WTC11 (cell line): ENCODE measurements around the gene PPP4R4. TPM values are rescaled to one million over a fixed set of nuclear protein-coding genes. Genes with fewer than 3 reads are reported as not detected.

Source experiments
- ATAC-seq: fragments of 200-7000 bp; cut with Tn5 transposase; 2 replicates; pipeline ENCODE4 v1.10.0; 2021; ENCODE audit warnings: mild to moderate bottlenecking, moderate library complexity
- CTCF ChIA-PET: fragments of 300-600 bp; sonication (Branson Sonifier 250); formaldehyde crosslinking; loops from one replicate; lab custom pipeline; 2021; ENCODE audit warnings: antibody characterized with exemption; lab: Charles Lee
- POLR2A ChIA-PET: fragments of 350-600 bp; sonication (Branson Sonifier 250); formaldehyde crosslinking; loops from one replicate; lab custom pipeline; 2021; ENCODE audit warnings: antibody characterized with exemption; lab: Charles Lee
- DNase-seq: peaks from one replicate; pipeline ENCODE4 v3.0.0; 2021; ENCODE audit warnings: low spot score
- H3K27ac Mint-ChIP-seq: 2 replicates; pipeline ENCODE4 v1.8.0; 2021; ENCODE audit warnings: mixed read lengths
- H3K27me3 Mint-ChIP-seq: 2 replicates; pipeline ENCODE4 v1.8.0; 2021; ENCODE audit warnings: low read depth, mild to moderate bottlenecking, moderate library complexity, mixed read lengths
- H3K36me3 Mint-ChIP-seq: 2 replicates; pipeline ENCODE4 v1.8.0; 2021; ENCODE audit warnings: mixed read lengths
- H3K4me1 Mint-ChIP-seq: 2 replicates; pipeline ENCODE4 v1.8.0; 2022; ENCODE audit warnings: mixed read lengths
- H3K4me3 Mint-ChIP-seq: 2 replicates; pipeline ENCODE4 v1.8.0; 2021; ENCODE audit warnings: mild to moderate bottlenecking, moderate library complexity, mixed read lengths
- H3K9me3 Mint-ChIP-seq: 2 replicates; pipeline ENCODE4 v1.8.0; 2021; ENCODE audit warnings: mixed read lengths
- ARID4B ChIP-seq: sonication (generic); formaldehyde crosslinking; IDR thresholded peaks from 2 replicates; pipeline ENCODE4 v1.8.0; 2023; ENCODE audit warnings: missing genetic modification reagents, mild to moderate bottlenecking, borderline replicate concordance
- CDX4 ChIP-seq: fragments of 250-450 bp; sonication (Bioruptor Pico); IDR thresholded peaks from 2 replicates; pipeline ENCODE4 v1.9.0; 2021; ENCODE audit warnings: moderate library complexity, mild to moderate bottlenecking, inconsistent platforms, borderline replicate concordance
- ERG ChIP-seq: fragments of 250-450 bp; sonication (Bioruptor Pico); IDR thresholded peaks from 2 replicates; pipeline ENCODE4 v1.8.0; 2021; ENCODE audit warnings: mild to moderate bottlenecking
- FOXP1 ChIP-seq: sonication (generic); formaldehyde crosslinking; IDR thresholded peaks from 2 replicates; pipeline ENCODE4 v1.8.0; 2022; ENCODE audit warnings: missing genetic modification reagents, mild to moderate bottlenecking, moderate library complexity, borderline replicate concordance
- MYBL2 ChIP-seq: sonication (generic); formaldehyde crosslinking; IDR thresholded peaks from 2 replicates; pipeline ENCODE4 v1.8.1; 2023; ENCODE audit warnings: mild to moderate bottlenecking, moderate library complexity, missing genetic modification reagents
- NFE2L1 ChIP-seq: sonication (generic); formaldehyde crosslinking; IDR thresholded peaks from 2 replicates; pipeline ENCODE4 v1.8.1; 2023; ENCODE audit warnings: missing genetic modification reagents
- PRDM15 ChIP-seq: sonication (generic); formaldehyde crosslinking; IDR thresholded peaks from 2 replicates; pipeline ENCODE4 v1.8.0; 2022; ENCODE audit warnings: missing genetic modification reagents
- TCF7 ChIP-seq: sonication (generic); formaldehyde crosslinking; IDR thresholded peaks from 2 replicates; pipeline ENCODE4 v1.8.0; 2022; ENCODE audit warnings: mild to moderate bottlenecking, low read depth, missing genetic modification reagents, moderate library complexity
- ZMAT4 ChIP-seq: fragments of 250-450 bp; sonication (Bioruptor Pico); IDR thresholded peaks from 2 replicates; pipeline ENCODE4 v1.9.0; 2021; ENCODE audit warnings: mild to moderate bottlenecking
- ZNF396 ChIP-seq: fragments of 250-450 bp; sonication (Bioruptor Pico); IDR thresholded peaks from 2 replicates; pipeline ENCODE4 v1.8.0; 2021; ENCODE audit warnings: mild to moderate bottlenecking, moderate library complexity, borderline replicate concordance
- ZNF423 ChIP-seq: fragments of 250-450 bp; sonication (Bioruptor Pico); IDR thresholded peaks from 2 replicates; pipeline ENCODE4 v2.1.2; 2022; ENCODE audit warnings: mild to moderate bottlenecking, moderate library complexity
- total RNA-seq: library from RNA; stranded (reverse); gene quantifications from 3 replicates; pipeline ENCODE4 v1.2.3, GENCODE V29; 2021

PPP4R4 gene
- total RNA-seq, 1 experiment from 2014 or later, result 9.6 TPM

- TF ChIP-seq PRDM15 (CRISPR knock-in tag), result no peak
- TF ChIP-seq MYBL2, result no peak
Observed at GRCh38 chr14:94126419-94126677, 47.8 kb upstream of the PPP4R4 start (continued).

GRCh38 chr14:94126800-94127199 is 47.3 kb upstream of the PPP4R4 start:
- CTCF ChIA-PET, result no interaction called here
- H3K27me3 Mint-ChIP-seq, result peaks cover 8% of the 10 kb centered on the region

More at GRCh38 chr14:94126800-94127199, 47.3 kb upstream of the PPP4R4 start:
- Mint-ChIP-seq H3K27ac (no peak overlapping the region), H3K4me1 (peaks cover 11% of the 10 kb centered on the region), H3K4me3 (no peak overlapping the region), H3K36me3 (no peaks in the 10 kb centered on the region), H3K9me3 (no peaks in the 10 kb centered on the region)
- ATAC-seq (no peak), DNase-seq (no peak)
- TF ChIP-seq NFE2L1 (CRISPR knock-in tag) (no peak), TCF7 (CRISPR knock-in tag) (no peak), ZNF423 (CRISPR knock-in tag) (no peak), ZMAT4 (CRISPR knock-in tag) (no peak), ZNF396 (CRISPR knock-in tag) (no peak), CDX4 (CRISPR knock-in tag) (no peak), FOXP1 (CRISPR knock-in tag) (no peak), ARID4B (CRISPR knock-in tag) (no peak), ERG (no peak)
- POLR2A ChIA-PET, result no interaction called here
